Myocyte (in vitro differentiated cells): ENCODE results near the gene ACTN4. TPM values are rescaled to one million over a fixed set of nuclear protein-coding genes. Genes with fewer than 3 reads are reported as not detected.

Experiments
- DNase-seq: peaks from one replicate; pipeline ENCODE4 v3.0.0-alpha.2; 2012; ENCODE audit warnings: low read depth
- total RNA-seq: library from RNA; depleted of rRNA; stranded (reverse); fragments of >200 nt; gene quantifications from 2 replicates; pipeline ENCODE4 v1.2.3, GENCODE V29; 2014

The ACTN4 gene
- total RNA-seq, 1 donor from 2014 or later = 350 TPM

DNA sequence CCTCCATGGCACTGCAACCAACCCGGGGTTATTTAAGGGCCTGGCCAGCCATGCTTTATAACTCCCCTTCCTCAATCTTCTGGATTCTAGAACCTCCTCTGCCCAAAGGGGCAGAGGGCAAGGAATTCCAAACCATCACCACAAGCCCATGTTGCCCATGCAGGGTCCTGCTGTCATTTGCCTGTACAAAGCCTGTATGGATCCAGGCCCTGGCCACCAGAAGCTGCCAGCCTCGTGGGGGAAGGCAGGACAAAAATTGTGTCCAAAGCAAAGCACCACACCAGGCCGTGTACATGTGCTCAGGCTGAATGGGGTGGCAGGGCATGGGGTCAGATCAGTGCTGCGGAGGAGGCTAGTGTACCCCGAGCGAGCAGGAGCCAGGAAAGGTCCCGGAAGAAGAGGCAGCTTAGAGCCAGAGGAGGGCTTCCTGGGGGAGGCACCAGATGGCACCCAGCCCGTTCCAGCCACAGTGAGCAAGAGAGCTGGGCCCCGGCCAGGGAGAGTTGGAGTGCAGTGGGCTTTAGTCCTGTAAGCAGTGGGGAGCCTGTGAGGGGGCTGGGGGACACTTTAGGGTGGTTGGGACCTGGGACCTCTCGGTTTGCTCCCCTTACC lies 61.1 kb downstream of the ACTN4 start:
- no peak for DNase-seq

DNA sequence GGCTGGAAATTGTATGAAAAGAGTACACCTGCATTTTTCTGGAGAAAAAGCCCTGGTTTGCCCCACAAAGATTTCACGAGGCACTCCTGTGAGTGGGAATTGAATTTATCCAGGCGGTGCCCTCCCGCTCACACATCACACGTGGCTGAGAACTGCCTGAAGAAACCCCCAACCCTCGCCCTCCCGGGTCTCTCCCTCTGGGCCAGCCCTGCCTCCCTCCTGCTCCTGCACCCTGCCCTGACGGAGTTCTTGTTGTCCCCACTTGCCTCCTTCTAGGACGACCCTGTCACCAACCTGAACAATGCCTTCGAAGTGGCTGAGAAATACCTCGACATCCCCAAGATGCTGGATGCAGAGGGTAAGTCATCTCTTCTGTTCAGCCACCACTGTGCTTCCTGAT lies 61.7 kb downstream of the ACTN4 start:
- no peak for DNase-seq

DNA sequence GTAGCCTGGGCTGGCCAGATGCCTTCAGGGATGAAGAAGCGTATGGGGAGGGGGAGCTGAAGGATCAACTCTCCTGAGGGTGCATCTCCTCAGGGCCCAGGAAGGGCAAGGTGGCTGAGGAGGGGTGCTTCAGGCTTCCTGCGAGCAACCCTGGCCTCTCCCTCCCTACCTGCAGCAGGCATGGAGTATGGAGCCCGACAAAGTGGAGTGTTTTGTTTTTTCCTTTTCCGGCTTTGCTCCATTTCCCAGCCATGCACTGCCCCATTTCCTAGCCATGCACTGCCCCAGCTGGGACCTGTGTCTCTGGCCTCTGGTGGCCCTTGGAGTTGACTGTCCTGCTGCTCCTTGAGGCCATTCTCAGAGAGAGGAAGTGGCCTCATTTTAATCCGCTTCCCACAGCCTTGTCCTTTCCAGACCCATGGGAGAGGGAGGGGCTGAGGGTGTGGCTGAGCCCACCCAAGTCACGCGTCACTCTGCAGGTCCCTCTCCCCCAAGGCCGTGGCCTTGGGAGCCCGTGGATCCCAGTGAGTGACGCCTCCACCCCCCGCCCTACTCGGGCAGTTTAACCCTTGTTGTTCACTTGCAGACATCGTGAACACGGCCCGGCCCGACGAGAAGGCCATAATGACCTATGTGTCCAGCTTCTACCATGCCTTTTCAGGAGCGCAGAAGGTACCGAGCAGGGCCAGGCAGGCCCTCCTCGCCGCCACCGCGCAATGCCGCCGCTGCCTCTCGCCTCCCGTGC lies 62.4 kb downstream of the ACTN4 start:
- no peak for DNase-seq

DNA sequence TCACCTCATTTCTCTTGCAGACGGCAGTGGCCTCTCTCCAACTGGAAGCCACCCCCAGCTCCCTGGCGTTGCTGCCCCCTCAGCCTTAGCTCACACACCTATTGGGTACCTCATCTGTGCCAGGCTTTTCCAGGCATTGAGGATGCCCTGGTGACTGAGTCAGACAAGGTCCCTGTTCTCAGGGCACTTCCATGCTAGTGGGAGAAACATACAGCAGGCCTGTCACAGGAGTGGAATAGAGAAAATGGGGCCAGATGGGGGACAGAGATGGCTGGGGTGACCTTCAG lies 62.9 kb downstream of the ACTN4 start:
- no peak for DNase-seq

- DNase-seq = peak; percentile 41
These were observed 63.7 kb downstream of the ACTN4 start for GRCh38 chr19:38710928-38711725.

- DNase-seq = peak; percentile 97
These were observed 64.3 kb downstream of the ACTN4 start for GRCh38 chr19:38711726-38712153.

DNA sequence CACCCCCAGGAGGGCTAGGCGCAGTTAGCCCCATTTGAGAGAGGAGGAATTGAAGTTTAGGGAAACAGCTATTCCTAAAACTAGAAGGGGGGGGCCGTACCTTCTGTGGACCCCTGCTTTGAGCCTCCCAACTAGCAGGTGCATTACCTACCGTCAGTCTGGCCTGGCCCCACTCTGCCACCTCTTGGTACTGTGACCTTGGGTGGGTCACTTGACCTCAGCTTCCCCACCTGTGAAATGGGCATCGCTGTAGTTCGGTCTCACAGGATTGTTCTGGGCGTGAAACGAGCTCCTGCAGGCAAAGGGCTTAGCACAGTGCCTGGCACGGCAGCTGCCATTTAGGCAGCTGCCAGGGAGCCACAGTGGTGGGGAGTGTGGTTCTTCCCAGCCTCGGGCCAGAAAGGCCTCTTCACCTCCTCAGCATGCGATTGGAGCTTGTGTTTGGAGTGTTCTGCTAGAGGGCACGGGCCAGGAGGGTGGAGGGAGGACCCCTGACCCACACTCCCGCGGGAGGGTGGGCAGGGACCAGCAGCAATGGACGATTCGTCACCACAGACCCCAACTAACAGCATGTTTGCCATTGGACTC lies 64.8 kb downstream of the ACTN4 start:
- peak; percentile 82 for DNase-seq

DNA sequence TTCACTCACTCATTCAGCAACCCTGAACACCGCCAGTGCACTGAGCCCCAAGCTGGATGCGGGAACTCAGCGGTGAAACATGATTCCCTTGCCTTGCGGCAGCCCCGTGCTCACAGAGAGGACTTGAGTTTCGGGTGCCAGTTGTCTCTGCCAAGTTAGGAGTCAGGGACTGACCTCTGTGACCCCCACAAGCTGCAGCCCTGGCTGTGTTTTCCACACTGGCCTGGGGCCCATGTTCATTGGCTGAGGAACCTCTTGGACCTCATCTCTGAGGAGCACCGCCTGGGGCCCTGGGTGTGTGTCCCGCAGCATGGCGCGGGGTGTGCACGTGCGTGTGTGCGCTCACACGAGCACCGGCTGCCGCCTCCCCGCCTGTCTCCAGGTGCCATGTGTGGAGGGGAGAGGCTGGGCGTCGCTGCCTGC lies 65.8 kb downstream of the ACTN4 start:
- peak; percentile 69 for DNase-seq

- DNase-seq = no peak
These were observed 66.4 kb downstream of the ACTN4 start for GRCh38 chr19:38713865-38714264.

DNA sequence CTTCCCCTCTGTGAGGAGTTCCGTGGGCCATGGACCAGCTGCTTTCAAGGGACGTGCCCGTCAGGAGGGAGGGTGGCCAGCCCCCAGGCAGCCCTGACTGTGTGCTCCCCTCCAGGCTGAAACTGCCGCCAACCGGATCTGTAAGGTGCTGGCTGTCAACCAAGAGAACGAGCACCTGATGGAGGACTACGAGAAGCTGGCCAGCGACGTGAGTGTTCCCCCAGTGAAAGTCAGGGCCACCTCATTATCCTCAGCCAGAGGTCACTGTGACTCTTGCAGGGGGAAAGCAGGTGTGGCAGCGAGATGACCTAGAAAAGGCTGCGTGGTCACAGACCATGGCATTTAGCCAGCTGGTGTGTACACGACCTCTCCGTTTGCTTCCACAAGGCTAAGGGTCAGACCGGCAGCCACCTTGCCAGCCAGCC lies 66.9 kb downstream of the ACTN4 start:
- DNase-seq = peak; percentile 44

DNA sequence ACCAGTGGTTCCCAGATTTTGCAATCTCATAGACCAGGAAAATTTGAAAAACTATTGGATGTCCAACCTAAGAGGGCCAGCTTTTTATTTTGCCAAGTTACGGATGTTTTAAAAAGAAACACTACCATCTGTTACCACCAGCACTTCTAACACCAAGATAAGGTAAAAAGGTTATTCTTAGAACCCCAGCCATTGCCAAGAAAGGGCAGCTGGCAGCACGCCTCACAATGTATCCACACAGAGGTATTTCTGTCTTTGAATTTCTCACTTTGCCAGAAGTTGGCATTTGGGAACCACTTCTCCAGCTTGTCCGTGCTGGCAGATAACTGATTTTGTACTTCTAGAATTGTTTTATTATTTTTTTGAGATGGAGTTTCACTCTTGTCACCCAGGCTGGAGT lies 68.1 kb downstream of the ACTN4 start:
- peak; percentile 78 for DNase-seq

DNA sequence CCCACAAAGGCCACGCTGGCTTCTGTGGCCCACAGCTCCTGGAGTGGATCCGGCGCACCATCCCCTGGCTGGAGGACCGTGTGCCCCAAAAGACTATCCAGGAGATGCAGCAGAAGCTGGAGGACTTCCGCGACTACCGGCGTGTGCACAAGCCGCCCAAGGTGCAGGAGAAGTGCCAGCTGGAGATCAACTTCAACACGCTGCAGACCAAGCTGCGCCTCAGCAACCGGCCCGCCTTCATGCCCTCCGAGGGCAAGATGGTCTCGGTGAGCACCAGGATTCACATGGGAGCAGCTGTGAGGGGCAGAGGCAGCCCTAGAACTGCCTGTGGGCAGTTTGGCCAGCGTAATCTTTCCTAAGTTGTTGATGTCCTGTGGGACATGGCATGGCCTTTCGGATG lies 69.6 kb downstream of the ACTN4 start:
- no peak for DNase-seq

DNA sequence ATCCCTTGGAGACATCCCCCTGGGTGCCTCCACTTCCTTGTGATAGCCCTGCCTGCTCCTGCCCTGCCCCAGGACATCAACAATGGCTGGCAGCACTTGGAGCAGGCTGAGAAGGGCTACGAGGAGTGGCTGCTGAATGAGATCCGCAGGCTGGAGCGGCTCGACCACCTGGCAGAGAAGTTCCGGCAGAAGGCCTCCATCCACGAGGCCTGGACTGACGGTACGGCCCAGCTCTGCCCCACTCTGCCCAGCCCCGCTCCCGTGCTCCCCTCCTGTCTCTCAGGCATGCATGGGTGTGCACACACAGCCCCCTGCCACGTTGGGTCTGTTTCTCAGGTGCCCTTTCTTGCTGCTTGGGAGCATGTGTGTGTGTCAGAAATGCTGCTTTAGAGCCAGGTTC lies 70.4 kb downstream of the ACTN4 start:
- DNase-seq = no peak

- peak; percentile 99 for DNase-seq
These were observed 71.5 kb downstream of the ACTN4 start for GRCh38 chr19:38718747-38719543.

DNA sequence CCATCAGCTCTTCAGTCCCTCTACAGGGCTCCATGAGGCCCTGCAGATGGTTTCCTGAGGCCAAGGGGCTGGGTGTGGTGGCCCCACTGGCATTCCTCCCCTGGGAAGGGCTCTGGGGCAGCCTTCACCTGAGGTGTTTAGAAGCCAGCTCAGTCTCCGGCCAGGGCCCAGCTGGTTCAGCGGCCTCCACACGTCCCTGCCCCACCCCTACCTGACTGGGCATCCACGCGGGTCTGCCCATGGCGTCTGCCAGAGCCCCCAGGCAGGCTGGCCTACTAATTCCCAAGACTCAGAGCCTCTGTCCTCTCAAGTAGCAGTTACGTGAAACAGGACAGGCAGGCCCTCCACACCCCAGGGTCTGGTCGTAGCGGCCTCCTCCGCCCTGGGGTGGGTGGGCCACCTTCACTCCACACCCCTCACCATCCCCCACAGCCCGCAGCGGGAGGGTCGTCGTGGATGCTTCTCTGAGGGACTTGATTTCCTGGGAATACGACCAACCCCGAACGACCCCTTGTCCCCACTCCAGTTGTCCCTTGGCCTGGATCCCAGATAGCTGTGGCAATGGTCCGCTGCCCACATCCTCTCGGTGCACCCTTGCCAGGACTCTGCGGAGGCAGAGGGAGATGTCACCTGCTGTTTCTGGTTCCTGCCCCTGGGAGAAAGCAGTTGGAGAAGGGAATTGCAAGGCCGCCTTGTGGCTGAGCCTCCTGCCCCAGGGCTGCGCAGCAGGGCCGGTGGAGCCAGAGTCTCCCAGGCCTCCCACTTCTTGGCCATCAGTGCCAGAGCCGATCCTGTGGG lies 72.5 kb downstream of the ACTN4 start:
- peak; percentile 98 for DNase-seq

- no peak for DNase-seq
These were observed 73.2 kb downstream of the ACTN4 start for GRCh38 chr19:38720559-38721236.

- DNase-seq = no peak
These were observed 74.0 kb downstream of the ACTN4 start for GRCh38 chr19:38721496-38721895.

DNA sequence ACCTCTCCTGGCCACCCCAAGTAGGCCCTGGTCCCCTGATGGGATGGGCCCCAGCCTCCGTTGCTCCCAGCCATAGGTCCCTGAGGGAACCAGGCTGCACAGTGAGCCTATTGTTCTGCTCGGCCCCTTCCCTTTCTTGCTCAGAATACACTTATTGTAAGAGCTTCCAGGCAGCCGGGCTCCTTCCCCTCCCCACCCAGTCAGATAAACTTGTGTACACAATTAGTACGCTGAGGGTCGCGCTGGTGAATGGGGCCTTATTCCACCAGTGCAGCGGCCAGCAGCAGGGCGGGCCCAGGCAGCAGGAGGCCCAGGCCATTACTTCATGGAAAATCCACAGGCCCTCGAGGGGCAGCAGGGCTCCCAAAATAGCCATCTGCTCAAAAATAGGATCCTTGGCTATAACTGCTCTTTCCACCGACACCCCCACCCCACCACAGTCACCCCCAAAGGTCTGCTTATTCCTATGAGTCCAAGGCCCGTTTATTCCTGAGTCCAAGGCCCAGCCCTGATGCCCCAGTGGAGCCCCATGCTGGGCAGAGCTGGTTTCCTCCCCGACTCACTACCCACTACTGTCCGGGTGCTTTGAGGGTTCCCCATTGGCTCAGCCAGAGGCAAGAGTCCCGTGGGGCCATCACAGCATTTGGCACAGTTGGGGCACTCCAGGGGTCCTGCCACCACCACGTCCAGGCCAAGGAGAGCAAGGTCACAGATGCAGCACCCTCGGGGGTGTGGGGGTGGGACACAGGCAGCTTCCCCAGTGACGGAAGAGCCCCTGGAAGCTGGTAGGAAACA lies 74.7 kb downstream of the ACTN4 start:
- DNase-seq = peak; percentile 44
